Non-pigmented ciliary epithelial cell (primary cell): ENCODE measurements around the gene C1orf226.
"Not testable (repeated sequence)": the region's sequence is repeated elsewhere in the genome, so short reads cannot be mapped to it uniquely, and the experiment has no call there.

ENCODE experiments used
- DNase-seq: peaks from one replicate; pipeline ENCODE4 v3.0.0-alpha.2; 2010; ENCODE audit warnings: low read depth

C1orf226 gene

GRCh38 chr1:162406811-162407210 is 25.3 kb downstream of the C1orf226 start:
- no peak for DNase-seq

GRCh38 chr1:162407539-162407938 is 26.0 kb downstream of the C1orf226 start:
- DNase-seq, result no peak

- DNase-seq, result no peak
Observed at GRCh38 chr1:162412002-162412401, 30.5 kb downstream of the C1orf226 start, which contains the start of gene SH2D1B. Gene SH2D1B (minus strand): TSS chr1:162412136. CDS start chr1:162412016, 120 bp downstream.

DNA sequence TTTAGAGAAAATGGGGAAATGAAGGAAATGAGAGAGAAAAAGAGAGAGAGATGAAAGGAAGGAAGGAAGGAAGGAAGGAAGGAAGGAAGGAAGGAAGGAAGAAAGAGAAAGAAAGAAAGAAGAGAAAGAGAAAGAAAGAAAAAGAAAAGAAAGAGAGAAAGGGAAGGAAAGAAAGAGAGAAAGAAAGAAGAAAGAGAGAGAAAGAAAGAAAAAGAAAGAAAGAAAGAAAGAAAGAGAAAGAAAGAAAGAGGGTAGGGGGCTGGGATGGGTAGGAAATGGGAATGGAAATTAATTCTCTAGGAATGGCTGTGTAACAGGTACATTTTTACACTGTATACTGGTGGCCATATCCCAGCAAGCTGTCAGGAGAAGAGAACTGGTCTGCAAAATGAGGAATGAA is 34.7 kb downstream of the C1orf226 start:
- no peak for DNase-seq

DNA sequence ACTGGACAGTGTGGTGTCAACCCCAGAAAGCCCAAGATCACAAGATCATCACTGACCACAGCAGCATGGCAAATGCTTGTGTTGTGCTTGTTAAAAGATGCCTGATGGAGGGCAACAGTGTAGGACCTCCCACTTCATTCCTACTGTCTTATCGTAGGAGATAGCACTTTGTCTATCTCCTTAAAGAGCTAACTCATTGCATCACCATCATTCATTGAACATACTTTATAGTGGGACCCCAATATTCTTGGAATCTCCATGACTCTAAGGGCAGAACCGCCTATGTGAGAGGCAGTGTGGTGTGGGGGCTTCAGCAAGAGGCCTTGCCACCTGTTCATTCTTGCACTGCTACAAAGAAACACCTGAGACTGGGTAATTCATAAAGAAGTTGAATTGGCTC is 35.4 kb downstream of the C1orf226 start:
- no peak for DNase-seq

- no peak for DNase-seq
Observed at GRCh38 chr1:162417650-162418049, 36.1 kb downstream of the C1orf226 start.

DNA sequence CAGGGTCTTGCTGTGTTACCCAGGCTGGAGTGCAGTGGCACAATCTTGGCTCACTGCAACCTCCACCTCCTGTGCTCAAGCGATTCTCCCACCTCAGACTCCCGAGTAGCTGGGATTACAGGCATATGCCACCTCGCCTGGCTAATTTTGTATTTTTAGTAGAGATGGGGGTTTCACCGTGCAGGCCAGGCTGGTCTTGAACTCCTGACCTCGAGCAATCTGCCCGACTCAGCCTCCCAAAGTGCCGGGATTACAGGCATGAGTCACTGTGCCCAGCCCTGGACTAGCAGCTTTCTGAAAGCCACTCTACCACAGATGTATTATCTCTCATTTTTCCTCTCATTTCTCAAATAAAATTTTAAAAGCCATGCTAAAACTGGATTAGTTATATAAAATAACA is 37.1 kb downstream of the C1orf226 start:
- DNase-seq, result not testable (repeated sequence)

DNA sequence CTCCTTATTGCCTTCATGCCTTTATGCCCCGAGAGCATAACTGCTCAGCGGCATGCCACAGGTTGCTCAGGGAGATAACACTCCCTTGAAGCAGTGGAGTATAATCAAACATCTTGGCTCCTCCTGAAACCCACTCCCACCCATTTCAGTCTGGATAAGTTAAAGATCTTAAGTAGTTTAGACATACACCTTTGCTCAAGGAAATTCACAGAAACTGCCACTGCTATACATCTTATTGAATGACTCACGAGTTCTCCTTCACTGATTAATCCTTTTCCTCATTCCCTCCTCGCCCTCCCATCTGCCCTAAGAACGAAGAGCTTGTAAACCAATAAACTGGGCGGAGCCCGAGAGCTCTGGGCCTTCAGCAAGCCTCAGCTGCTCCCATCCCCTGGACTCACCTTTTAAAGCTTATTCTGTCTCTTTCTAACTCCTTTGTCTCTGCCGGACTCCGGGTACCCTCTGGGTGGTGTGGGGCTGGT is 38.0 kb downstream of the C1orf226 start:
- not testable (repeated sequence) for DNase-seq

DNA sequence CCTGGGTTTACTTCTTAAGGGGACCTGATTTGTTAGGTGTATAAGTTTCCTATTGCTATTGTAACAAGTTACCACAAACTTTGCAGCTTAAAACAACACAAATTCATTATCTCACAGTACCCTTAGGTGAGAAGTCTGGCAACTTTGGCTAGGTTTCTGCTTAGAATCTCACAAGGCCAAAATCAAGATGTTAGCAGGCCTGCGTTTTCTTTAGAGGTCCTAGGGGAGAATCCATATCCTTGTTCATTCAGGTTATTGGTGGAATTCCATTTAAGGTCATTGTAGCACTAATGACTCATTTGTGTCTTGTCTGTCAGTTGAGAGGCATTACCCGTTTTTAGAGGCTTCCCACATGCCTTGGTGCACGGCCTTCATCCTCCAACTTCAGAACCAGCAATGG is 38.6 kb downstream of the C1orf226 start:
- no peak for DNase-seq

GRCh38 chr1:162421258-162422164 is 40.0 kb downstream of the C1orf226 start:
- DNase-seq, result no peak

DNA sequence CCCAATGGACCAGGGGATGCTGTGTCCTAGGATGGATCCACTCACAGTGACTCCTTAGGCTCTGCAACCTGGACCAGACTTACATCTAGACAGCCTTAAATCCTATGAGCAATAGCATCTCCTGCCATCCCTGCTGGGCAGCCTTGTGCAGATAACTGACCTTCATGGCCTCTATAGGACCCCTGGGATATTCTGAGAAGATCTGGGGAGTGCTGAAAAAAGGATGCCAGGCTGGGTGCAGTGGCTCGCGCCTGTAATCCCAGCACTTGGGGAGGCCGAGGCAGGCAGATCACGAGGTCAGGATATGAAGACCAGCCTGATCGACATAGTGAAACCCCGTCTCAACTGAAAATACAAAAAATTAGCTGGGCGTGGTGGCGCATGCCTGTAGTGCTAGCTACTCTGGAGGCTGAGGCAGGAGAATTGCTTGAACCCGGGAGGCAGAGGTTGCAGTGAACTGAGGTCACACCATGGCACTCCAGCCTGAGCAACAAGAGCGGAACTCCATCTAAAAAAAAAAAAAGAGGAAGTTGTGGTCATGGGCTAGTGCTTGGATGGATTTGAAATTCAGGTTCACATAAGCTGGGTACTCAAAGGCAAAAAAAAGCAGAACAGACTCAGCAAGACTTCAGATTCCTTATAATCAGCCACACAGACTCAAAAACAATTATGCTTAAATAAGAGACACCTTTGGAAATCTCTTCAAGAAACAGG is 41.3 kb downstream of the C1orf226 start:
- no peak for DNase-seq

GRCh38 chr1:162430583-162430982 is 49.1 kb downstream of the C1orf226 start:
- DNase-seq, result no peak

GRCh38 chr1:162432977-162433713 is 51.6 kb downstream of the C1orf226 start:
- DNase-seq, result not testable (repeated sequence)
